ENCODE data around the gene ZMYND10. TPM values are rescaled to one million over a fixed set of nuclear protein-coding genes. Genes with fewer than 3 reads are reported as not detected.

The ZMYND10 gene
- polyA plus RNA-seq, 1 experiment, result 0.87 TPM

GRCh38 chr3:50294089-50294488, 51.4 kb downstream of the ZMYND10 start:
- H3K27ac ChIP-seq (ENCODE audit: low read depth, low read length), result no peak overlapping the region
- ChIA-PET POLR2A (interaction anchor here (1.1 kb wide), 1 partner anchor 10 kb away, joined by 3 read pairs; no protein-coding TSS in a partner anchor), CTCF (interaction anchor here (0.6 kb wide), 1 partner anchor 27 kb away, joined by 3 read pairs; no protein-coding TSS in a partner anchor)
- no peaks in the 10 kb centered on the region for H3K27me3 ChIP-seq (ENCODE audit: control insufficient read depth, insufficient read depth, low read length)
- H3K4me3 ChIP-seq (ENCODE audit: low read depth, low read length), result no peak overlapping the region
- no peaks in the 10 kb centered on the region; the same call in 1 of the 2 replicates for H3K9me3 ChIP-seq (ENCODE audit: control insufficient read depth, insufficient read depth, low read length)
- no peak for DNase-seq (ENCODE audit: low read depth, low spot score)
- TF ChIP-seq, protein P1, sequence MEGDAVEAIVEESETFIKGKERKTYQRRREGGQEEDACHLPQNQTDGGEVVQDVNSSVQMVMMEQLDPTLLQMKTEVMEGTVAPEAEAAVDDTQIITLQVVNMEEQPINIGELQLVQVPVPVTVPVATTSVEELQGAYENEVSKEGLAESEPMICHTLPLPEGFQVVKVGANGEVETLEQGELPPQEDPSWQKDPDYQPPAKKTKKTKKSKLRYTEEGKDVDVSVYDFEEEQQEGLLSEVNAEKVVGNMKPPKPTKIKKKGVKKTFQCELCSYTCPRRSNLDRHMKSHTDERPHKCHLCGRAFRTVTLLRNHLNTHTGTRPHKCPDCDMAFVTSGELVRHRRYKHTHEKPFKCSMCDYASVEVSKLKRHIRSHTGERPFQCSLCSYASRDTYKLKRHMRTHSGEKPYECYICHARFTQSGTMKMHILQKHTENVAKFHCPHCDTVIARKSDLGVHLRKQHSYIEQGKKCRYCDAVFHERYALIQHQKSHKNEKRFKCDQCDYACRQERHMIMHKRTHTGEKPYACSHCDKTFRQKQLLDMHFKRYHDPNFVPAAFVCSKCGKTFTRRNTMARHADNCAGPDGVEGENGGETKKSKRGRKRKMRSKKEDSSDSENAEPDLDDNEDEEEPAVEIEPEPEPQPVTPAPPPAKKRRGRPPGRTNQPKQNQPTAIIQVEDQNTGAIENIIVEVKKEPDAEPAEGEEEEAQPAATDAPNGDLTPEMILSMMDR (IDR thresholded peaks at IDR 0.05; ENCODE audit: low read depth, low read length), result no peak

- Histone ChIP-seq H3K4me3 (ENCODE audit: low read depth, low read length) (no peak overlapping the region), H3K9me3 (ENCODE audit: control insufficient read depth, insufficient read depth, low read length) (no peaks in the 10 kb centered on the region; the same call in 1 of the 2 replicates), H3K27me3 (ENCODE audit: control insufficient read depth, insufficient read depth, low read length) (no peaks in the 10 kb centered on the region), H3K27ac (ENCODE audit: low read depth, low read length) (peak overlapping the region; percentile 61)
- POLR2A ChIA-PET, result interaction anchor here (0.8 to 2.1 kb wide), 2 partner anchors 12 to 44 kb away, joined by 4 to 7 read pairs; no protein-coding TSS in a partner anchor
- CTCF ChIA-PET, result interaction anchor here (0.6 kb wide), 1 partner anchor 28 kb away, joined by 3 read pairs; no protein-coding TSS in a partner anchor
- TF ChIP-seq, protein P1 (IDR thresholded peaks at IDR 0.05; ENCODE audit: low read depth, low read length), result no peak
- no peak for DNase-seq (ENCODE audit: low read depth, low spot score)
Measured at GRCh38 chr3:50293079-50293801, 52.3 kb downstream of the ZMYND10 start.

DNA sequence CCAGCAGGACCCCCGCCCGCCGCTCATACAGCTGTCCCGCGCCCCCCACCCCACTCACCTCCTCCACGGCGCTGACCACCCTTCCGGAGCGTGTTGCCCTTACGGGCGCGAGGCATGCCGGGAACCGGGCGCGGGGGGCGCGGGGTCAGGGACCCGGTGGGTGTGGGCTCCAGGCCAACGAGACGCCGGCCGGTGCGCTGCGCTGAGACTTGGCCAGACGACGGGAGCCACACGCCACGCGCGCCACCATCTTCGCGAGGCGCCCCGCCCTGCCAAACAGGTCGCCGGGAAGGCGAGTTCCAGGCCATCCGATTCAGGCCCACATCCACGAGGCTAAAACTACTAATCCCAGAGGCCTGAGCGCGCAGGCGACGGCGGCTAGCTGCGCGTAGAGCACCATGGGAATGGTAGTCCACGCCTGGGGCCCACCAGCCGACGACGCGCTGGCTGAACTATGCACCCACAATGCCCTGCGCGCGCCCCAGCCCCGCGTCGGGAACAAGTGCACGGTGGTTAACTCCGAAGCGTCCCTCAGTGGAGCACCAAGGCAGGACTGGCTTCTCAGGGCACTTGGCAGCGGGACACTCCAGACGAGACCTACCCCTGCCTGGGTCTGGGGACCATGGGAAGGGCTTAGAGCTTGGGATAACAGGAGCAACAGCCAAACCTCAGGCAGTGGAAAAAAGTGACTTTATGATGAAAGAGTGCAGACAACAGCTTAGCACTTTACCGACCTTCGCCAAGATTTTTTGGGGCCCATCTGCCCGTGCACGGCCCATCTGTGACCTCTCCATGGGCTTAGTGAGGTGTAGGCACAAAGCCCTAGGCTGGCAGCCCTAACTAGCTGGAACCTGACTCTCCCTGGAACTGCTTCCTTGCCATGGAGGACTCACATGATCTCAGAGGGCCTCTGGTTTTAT, 53.1 kb downstream of the ZMYND10 start, which contains the start of gene IFRD2:
Gene IFRD2, minus strand, starts transcription at position 271 of the 920 bp plus-strand sequence. Its CDS starts 155 bp downstream, at position 116.
- CTCF ChIA-PET, result interaction anchor here (1.1 kb wide), 1 partner anchor 32 kb away, joined by 3 read pairs; no protein-coding TSS in a partner anchor
- H3K9me3 ChIP-seq (ENCODE audit: control insufficient read depth, insufficient read depth, low read length), result no peaks in the 10 kb centered on the region; the same call in 1 of the 2 replicates
- H3K27me3 ChIP-seq (ENCODE audit: control insufficient read depth, insufficient read depth, low read length), result no peaks in the 10 kb centered on the region
- peak within 1 kb of the TSS; percentile 61 for H3K27ac ChIP-seq (ENCODE audit: low read depth, low read length)
- peak; percentile 91 for DNase-seq (ENCODE audit: low read depth, low spot score)
- TF ChIP-seq, protein P1 (IDR thresholded peaks at IDR 0.05; ENCODE audit: low read depth, low read length), result no peak
- peak within 1 kb of the TSS; percentile 80 for H3K4me3 ChIP-seq (ENCODE audit: low read depth, low read length)
- POLR2A ChIA-PET, result interaction anchor here (0.6 to 2.1 kb wide), 6 partner anchors 11 to 751 kb away, joined by 3 to 7 read pairs (median 4); partner anchors contain the start of gene TUSC2

Other genes with a start within 250 kb of the ZMYND10 start
- 14.7 and 17.1 TPM in 2 replicates for gene SEMA3F, start 190.4 kb downstream of the ZMYND10 start, polyA plus RNA-seq (2011; rRNA removed)
- gene GNAT1, start 154.1 kb downstream of the ZMYND10 start, polyA plus RNA-seq (2011; rRNA removed), result not detected in 2 replicates
- gene SLC38A3, start 140.5 kb downstream of the ZMYND10 start, polyA plus RNA-seq (2011; rRNA removed), result 0.06 and 0.11 TPM in 2 replicates
- gene GNAI2, start 109.5 kb downstream of the ZMYND10 start, polyA plus RNA-seq (2011; rRNA removed), result 603 and 661 TPM in 2 replicates
- 22.0 and 24.7 TPM in 2 replicates for gene SEMA3B, start 76.6 kb downstream of the ZMYND10 start, polyA plus RNA-seq (2011; rRNA removed)
- not detected in 2 replicates for gene LSMEM2, start 66.6 kb downstream of the ZMYND10 start, polyA plus RNA-seq (2011; rRNA removed)
- gene IFRD2, start 53.3 kb downstream of the ZMYND10 start, polyA plus RNA-seq (2011; rRNA removed), result 19.3 and 20.6 TPM in 2 replicates
- 3.0 and 4.7 TPM in 2 replicates for gene HYAL3, start 46.3 kb downstream of the ZMYND10 start, polyA plus RNA-seq (2011; rRNA removed)
- gene NAA80, start 46.3 kb downstream of the ZMYND10 start, polyA plus RNA-seq (2011; rRNA removed), result 2.0 and 4.6 TPM in 2 replicates
- 0.25 and 0.32 TPM in 2 replicates for gene HYAL1, start 42.2 kb downstream of the ZMYND10 start, polyA plus RNA-seq (2011; rRNA removed)
- 46.6 and 59.7 TPM in 2 replicates for gene HYAL2, start 23.0 kb downstream of the ZMYND10 start, polyA plus RNA-seq (2011; rRNA removed)
- 25.3 and 28.1 TPM in 2 replicates for gene TUSC2, start 17.5 kb downstream of the ZMYND10 start, polyA plus RNA-seq (2011; rRNA removed)
- gene RASSF1, start 4.9 kb downstream of the ZMYND10 start, polyA plus RNA-seq (2011; rRNA removed), result 25.1 and 26.5 TPM in 2 replicates
- gene NPRL2, start 5.0 kb upstream of the ZMYND10 start, polyA plus RNA-seq (2011; rRNA removed), result 25.6 and 30.2 TPM in 2 replicates
- gene CYB561D2, start 5.1 kb upstream of the ZMYND10 start, polyA plus RNA-seq (2011; rRNA removed), result 14.5 and 19.7 TPM in 2 replicates
- 26.6 and 38.1 TPM in 2 replicates for gene TMEM115, start 13.8 kb upstream of the ZMYND10 start, polyA plus RNA-seq (2011; rRNA removed)
- 0.09 TPM in 2 replicates for gene CACNA2D2, start 157.9 kb upstream of the ZMYND10 start, polyA plus RNA-seq (2011; rRNA removed)
- 10.0 and 11.7 TPM in 2 replicates for gene C3orf18, start 222.0 kb upstream of the ZMYND10 start, polyA plus RNA-seq (2011; rRNA removed)
- gene HEMK1, start 223.8 kb upstream of the ZMYND10 start, polyA plus RNA-seq (2011; rRNA removed), result 12.1 and 15.5 TPM in 2 replicates